AG09309 (cell line): ENCODE data around the gene RASGRP3.
A peak's percentile ranks its signal among the peaks of the same experiment; 100 is the strongest.

Experiments used
- DNase-seq: peaks from one replicate; pipeline ENCODE4 v3.0.0-alpha.2; 2010; ENCODE audit warnings: low read depth
- H3K4me3 ChIP-seq: 2 replicates; pipeline ENCODE4 v1.5.1; 2011; ENCODE audit warnings: mild to moderate bottlenecking, low read depth, low read length, moderate library complexity; ENCODE audit not compliant: control insufficient read depth
- CTCF ChIP-seq: IDR thresholded peaks from 2 replicates; pipeline ENCODE4 v1.5.1; 2011; ENCODE audit warnings: mild to moderate bottlenecking, low read depth, low read length, inconsistent platforms; ENCODE audit not compliant: insufficient read depth, control insufficient read depth; ENCODE audit errors: missing control alignments

RASGRP3 gene

GRCh38 chr2:33518200-33518599 lies 41.8 kb downstream of the RASGRP3 start:
- TF ChIP-seq CTCF, result no peak
- H3K4me3 ChIP-seq, result no peak overlapping the region
- no peak for DNase-seq

- no peak for TF ChIP-seq CTCF
- no peak overlapping the region for H3K4me3 ChIP-seq
- no peak for DNase-seq
Observed at GRCh38 chr2:33518929-33519328, 42.5 kb downstream of the RASGRP3 start.

GRCh38 chr2:33521791-33522281 lies 45.4 kb downstream of the RASGRP3 start:
- H3K4me3 ChIP-seq, result no peak overlapping the region
- no peak for TF ChIP-seq CTCF
- DNase-seq, result peak; percentile 86

GRCh38 chr2:33522576-33522975 lies 46.1 kb downstream of the RASGRP3 start:
- no peak for DNase-seq
- no peak overlapping the region for H3K4me3 ChIP-seq
- no peak for TF ChIP-seq CTCF

GRCh38 chr2:33525666-33526065 lies 49.2 kb downstream of the RASGRP3 start:
- no peak for DNase-seq
- no peak overlapping the region for H3K4me3 ChIP-seq
- no peak for TF ChIP-seq CTCF

- peak; percentile 51 for DNase-seq
- no peak for TF ChIP-seq CTCF
- H3K4me3 ChIP-seq, result no peak overlapping the region
Observed at GRCh38 chr2:33526132-33526531, 49.7 kb downstream of the RASGRP3 start.

- TF ChIP-seq CTCF, result no peak
- no peak overlapping the region for H3K4me3 ChIP-seq
- DNase-seq, result no peak
Observed at GRCh38 chr2:33526921-33527320, 50.5 kb downstream of the RASGRP3 start.
